Chondrocyte (in vitro differentiated cells): ENCODE measurements around the gene CRMP1. TPM values are rescaled to one million over a fixed set of nuclear protein-coding genes. Genes with fewer than 3 reads are reported as not detected.

Experiments used
- DNase-seq: peaks from one replicate; pipeline ENCODE4 v3.0.0; 2021; ENCODE audit warnings: mixed read lengths, low spot score
- H3K27ac Mint-ChIP-seq: one replicate; pipeline ENCODE4 v1.8.0; 2021; ENCODE audit warnings: mild to moderate bottlenecking, moderate library complexity, mixed read lengths; ENCODE audit not compliant: unreplicated experiment
- H3K27me3 Mint-ChIP-seq: 2 replicates; pipeline ENCODE4 v1.8.0; 2021; ENCODE audit warnings: low read depth, mixed read lengths
- H3K36me3 Mint-ChIP-seq: 2 replicates; pipeline ENCODE4 v1.8.0; 2021; ENCODE audit warnings: low read depth, mixed read lengths
- H3K4me1 Mint-ChIP-seq: 2 replicates; pipeline ENCODE4 v1.8.0; 2021; ENCODE audit warnings: low read depth, mild to moderate bottlenecking, mixed read lengths
- H3K4me3 Mint-ChIP-seq: one replicate; pipeline ENCODE4 v1.8.0; 2021; ENCODE audit warnings: mild to moderate bottlenecking, moderate library complexity, mixed read lengths; ENCODE audit not compliant: unreplicated experiment
- H3K9me3 Mint-ChIP-seq: 2 replicates; pipeline ENCODE4 v1.8.0; 2021; ENCODE audit warnings: low read depth, mixed read lengths
- total RNA-seq: library from RNA; stranded (reverse); gene quantifications from 3 replicates; pipeline ENCODE4 v1.2.1, GENCODE V29; 2021
- TF ChIP-seq, protein P1 (sequence below): fragments of 200-600 bp; sonication (generic); IDR thresholded peaks from 2 replicates; pipeline ENCODE4 v1.5.0; 2021; ENCODE audit warnings: antibody characterized with exemption, mild to moderate bottlenecking, moderate library complexity

Gene CRMP1
- total RNA-seq, 1 donor from 2014 or later: 59.5 TPM

DNA sequence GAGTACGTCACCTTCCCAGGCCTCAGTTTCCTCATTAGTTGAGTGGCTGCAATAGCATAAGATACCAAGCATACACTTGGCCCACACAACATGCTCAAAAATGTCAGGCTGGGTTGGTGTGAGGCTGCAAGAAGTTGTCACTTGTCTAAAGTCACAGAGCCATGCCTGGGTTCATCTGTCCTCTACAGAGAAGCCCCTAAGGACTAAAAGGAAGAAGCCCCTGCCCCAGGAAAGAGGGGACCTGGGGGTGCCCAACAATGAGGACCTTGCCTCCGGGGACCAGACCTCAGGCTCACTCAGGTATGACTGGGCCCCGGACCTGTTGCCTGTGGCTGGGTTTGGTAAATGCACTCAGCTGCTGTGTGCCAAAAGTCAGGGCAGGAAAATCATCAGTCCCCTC, 82.7 kb downstream of the CRMP1 start:
- TF ChIP-seq, protein P1, sequence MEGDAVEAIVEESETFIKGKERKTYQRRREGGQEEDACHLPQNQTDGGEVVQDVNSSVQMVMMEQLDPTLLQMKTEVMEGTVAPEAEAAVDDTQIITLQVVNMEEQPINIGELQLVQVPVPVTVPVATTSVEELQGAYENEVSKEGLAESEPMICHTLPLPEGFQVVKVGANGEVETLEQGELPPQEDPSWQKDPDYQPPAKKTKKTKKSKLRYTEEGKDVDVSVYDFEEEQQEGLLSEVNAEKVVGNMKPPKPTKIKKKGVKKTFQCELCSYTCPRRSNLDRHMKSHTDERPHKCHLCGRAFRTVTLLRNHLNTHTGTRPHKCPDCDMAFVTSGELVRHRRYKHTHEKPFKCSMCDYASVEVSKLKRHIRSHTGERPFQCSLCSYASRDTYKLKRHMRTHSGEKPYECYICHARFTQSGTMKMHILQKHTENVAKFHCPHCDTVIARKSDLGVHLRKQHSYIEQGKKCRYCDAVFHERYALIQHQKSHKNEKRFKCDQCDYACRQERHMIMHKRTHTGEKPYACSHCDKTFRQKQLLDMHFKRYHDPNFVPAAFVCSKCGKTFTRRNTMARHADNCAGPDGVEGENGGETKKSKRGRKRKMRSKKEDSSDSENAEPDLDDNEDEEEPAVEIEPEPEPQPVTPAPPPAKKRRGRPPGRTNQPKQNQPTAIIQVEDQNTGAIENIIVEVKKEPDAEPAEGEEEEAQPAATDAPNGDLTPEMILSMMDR: no peak
- Mint-ChIP-seq H3K27ac (no peak overlapping the region), H3K4me3 (no peak overlapping the region), H3K9me3 (no peaks in the 10 kb centered on the region), H3K36me3 (peaks cover 42% of the 10 kb centered on the region), H3K27me3 (no peaks in the 10 kb centered on the region), H3K4me1 (no peaks in the 10 kb centered on the region)
- no peak for DNase-seq

DNA sequence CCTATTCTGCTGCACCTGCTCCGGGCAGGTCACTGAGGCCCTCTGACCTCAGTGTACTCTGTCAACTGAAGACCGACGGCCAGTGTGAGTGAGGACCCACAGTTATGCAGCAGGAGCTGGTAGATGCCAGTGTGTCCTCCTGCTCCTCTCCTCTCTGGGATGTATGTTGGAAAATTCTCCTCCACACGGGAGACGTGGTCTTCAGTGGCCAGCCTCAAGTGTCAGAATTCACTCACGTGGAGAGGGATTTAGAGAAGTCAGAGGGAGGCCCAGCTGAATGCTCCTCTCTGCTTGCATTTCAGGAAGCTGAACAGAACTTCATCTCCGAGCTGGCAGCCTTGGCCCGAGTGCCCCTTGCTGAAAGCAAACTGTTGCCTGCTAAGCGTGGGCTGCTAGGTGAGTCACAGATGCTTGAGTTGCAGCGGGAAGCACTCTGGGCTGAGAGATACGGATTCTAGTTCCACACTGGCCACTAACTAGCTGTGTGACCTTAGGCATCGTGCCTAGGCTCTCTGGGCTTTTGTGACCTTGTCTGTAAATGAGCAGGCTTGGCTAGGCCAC, 83.6 kb downstream of the CRMP1 start:
- Mint-ChIP-seq H3K4me3 (no peak overlapping the region), H3K4me1 (no peaks in the 10 kb centered on the region), H3K36me3 (peaks cover 45% of the 10 kb centered on the region), H3K27me3 (no peaks in the 10 kb centered on the region), H3K27ac (no peak overlapping the region), H3K9me3 (no peaks in the 10 kb centered on the region)
- TF ChIP-seq, protein P1: no peak
- DNase-seq: no peak

DNA sequence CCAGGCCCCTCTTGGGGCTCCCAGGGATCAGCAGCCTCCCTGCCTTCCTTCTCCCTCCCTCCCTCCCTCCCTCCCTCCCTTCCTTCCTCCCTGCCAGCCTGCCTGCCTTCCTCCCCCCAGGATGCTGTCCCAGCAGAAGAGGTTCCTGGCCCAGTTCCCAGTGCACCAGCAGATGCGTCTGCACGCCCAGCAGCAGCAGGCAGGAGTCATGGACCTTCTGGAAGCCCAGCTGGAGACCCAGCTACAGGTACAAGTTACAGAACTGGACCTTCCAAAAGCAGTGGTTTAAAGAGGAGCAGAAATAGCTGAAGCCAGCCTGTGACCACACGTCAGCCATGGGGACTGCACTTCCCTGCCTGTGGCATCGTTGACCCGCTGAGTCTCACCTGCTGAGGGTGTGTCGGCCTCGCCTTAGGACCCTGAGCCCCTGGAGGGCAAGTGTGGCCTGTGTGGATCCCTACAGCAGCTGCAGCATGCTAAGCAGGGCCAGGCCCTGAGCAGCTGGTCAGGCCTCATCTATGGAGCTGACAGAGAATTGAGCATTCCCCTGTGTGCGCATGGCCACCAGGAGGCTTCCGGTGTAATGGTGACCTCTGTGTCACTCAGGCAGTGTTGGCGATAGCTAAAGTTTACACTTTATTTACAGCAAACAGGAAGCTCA, 84.7 kb downstream of the CRMP1 start:
- H3K9me3 Mint-ChIP-seq: no peaks in the 10 kb centered on the region
- no peaks in the 10 kb centered on the region for H3K27me3 Mint-ChIP-seq
- H3K4me3 Mint-ChIP-seq: no peak overlapping the region
- TF ChIP-seq, protein P1: no peak
- no peak for DNase-seq
- H3K27ac Mint-ChIP-seq: no peak overlapping the region
- no peaks in the 10 kb centered on the region for H3K4me1 Mint-ChIP-seq
- H3K36me3 Mint-ChIP-seq: peaks cover 41% of the 10 kb centered on the region

DNA sequence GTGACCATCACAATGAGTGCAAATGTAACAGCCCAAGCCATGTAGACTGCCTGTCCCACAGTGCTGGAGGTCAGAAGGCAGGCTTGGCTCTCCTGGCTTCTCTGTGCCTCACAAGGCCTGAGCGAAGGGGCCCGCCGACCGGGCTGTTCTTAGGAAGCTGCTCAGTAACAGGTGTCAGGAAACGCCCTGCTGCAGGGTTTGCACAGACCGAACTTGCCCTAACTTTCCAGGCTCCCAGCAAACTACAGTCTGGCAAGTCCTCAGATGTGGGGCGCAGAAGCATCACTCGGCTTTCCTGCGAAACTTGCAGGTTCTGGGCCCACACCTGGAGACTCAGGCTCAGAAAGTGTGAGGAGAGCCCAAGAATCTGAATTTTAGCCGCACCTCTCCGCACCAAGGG, 87.6 kb downstream of the CRMP1 start:
- no peaks in the 10 kb centered on the region for H3K27me3 Mint-ChIP-seq
- no peaks in the 10 kb centered on the region for H3K4me1 Mint-ChIP-seq
- no peak overlapping the region for H3K27ac Mint-ChIP-seq
- DNase-seq: no peak
- H3K9me3 Mint-ChIP-seq: no peaks in the 10 kb centered on the region
- TF ChIP-seq, protein P1: no peak
- H3K4me3 Mint-ChIP-seq: no peak overlapping the region
- peaks cover 33% of the 10 kb centered on the region for H3K36me3 Mint-ChIP-seq

DNA sequence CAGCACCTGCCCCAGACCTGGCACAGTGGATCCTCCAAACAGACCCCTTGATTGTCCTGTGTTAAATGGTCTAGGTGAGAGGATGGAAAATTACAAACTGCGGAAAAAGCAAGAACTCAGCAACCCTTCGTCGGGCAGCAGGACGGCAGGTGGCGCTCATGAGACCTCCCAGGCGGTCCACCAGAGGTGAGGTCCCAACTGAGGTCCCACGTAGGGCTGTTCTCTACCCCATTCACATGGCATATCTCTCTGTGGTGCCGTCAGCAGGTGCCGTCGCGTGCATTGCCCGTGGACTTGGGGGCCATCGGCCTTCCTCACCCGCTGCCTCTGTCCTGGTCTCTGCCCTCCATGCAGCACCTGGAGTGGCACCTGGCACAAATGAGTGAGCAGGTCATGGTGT, 88.2 kb downstream of the CRMP1 start:
- Mint-ChIP-seq H3K36me3 (peaks cover 28% of the 10 kb centered on the region), H3K4me3 (no peak overlapping the region), H3K27me3 (no peaks in the 10 kb centered on the region), H3K4me1 (no peaks in the 10 kb centered on the region), H3K27ac (no peak overlapping the region), H3K9me3 (no peaks in the 10 kb centered on the region)
- no peak for DNase-seq
- TF ChIP-seq, protein P1: no peak
